NCI-H1048 (cell line): Measurements from ENCODE around the gene POFUT2.

Source experiments
- DNase-seq: peaks from one replicate; lab custom pipeline; 2025; lab: John Stamatoyannopoulos, UW

The POFUT2 gene

GRCh38 chr21:45222001-45222400 lies 65.7 kb downstream of the POFUT2 start:
- no peak for DNase-seq

- no peak for DNase-seq
Measured at GRCh38 chr21:45220714-45221490, 66.8 kb downstream of the POFUT2 start.

- DNase-seq: no peak
Measured at GRCh38 chr21:45220071-45220481, 67.6 kb downstream of the POFUT2 start.

GRCh38 chr21:45219517-45219916 lies 68.2 kb downstream of the POFUT2 start:
- no peak for DNase-seq

- DNase-seq: no peak
Measured at GRCh38 chr21:45217010-45217409, 70.7 kb downstream of the POFUT2 start.

- no peak for DNase-seq
Measured at GRCh38 chr21:45215213-45215612, 72.5 kb downstream of the POFUT2 start.
